UCSD-AML1 (cell line): Measurements from ENCODE around the gene BTBD17.
A peak's percentile ranks its signal among the peaks of the same experiment; 100 is the strongest.

ENCODE experiments used
- DNase-seq: peaks from one replicate; lab custom pipeline; 2025; ENCODE audit not compliant: unreplicated experiment; lab: John Stamatoyannopoulos, UW

Gene BTBD17

DNA sequence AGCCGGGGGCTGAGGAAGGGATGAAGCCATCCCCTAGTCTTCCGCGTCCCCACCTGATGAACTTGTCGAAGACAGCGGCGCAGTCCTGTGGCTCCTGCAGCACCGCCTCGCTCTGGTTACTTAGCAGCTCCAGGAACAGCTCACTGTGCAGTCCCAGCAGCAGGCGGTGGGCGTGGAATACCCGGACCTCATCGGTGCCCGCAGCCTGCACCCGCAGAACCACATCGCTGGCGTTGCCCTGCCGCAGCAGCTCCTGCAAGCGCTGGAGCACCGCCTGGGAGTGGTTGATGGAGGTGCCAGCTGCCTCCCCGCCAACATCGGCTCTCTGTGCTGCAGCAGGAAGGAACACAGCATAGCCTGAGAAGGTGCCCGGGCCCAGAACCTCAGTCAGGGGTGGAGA lies 1.8 kb downstream of the BTBD17 start:
- no peak for DNase-seq

DNA sequence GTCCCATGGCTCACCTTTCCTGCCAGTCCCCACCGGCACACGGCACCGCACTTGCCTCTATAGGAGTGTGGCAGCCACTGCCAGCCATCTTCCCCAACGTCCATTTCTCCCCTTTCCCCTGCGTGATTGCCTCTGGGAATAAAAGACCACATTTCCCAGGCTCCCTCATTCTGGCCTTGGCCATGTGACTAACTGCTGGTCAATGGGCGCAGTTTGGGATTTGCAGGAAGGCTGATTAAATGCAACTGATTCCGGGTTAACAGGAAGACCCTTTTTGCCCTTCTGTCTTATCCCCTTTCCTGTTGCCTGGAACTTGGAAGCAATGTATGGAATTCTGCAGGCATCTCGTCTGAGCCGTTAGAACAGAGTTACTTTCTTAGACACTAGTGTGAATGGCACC lies 3.0 kb downstream of the BTBD17 start:
- no peak for DNase-seq

DNA sequence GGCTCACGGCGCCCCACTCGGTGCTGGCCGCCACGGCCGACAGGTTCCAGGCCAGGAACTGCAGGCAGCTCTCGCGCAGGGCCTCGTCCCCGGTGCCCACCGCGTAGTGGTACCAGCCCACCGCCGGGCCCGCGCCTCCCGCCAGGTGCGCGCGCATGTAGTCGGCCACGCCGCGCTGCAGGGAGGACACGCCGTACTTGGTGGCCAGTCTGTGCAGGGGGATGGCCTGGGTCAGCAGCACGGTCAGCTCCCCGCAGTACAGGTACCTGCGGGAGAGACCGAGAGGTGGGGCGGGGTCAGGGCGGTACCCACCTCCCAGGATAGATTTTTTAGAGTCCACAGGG lies 4.2 kb downstream of the BTBD17 start:
- DNase-seq: no peak

DNA sequence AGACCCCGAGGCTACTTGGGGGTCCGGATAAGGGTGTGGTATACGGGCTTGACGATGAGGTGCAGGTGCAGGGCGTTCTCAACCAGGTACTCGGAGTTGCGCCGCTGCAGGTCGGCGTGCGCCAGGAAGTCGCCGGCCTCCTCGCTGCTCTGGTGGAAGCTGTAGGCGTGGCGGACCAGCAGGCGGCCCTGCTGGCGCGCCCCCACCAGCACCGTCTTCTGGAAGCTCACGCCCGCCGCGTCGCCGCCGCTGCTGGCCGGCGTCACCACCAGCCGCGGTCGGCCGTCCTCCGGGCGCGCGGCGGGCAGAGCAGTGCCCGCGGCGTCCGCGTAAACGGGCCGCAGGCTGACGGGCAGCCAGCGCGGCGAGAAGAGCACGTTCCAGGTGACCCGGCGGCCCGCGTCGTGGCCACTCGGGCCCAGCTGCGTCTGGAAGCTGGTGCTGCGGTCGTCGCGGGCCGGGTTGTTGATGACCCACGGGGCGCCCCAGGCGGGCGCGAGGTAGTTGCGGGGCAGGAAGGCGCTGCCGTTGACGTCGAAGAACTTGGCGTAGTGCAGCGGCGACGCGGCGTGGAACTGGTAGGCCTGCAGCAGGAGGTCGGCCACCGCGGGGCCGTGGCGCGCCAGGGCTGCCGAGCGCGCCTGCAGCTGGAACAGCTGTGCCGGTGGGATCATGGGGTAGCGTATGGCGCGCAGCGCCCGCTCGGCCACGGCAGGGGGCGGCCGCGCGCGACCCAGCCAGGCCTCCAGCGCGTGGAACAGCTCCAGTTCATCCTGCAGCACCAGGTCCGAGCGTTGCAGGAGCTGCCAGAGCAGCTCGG lies 4.8 kb downstream of the BTBD17 start:
- no peak for DNase-seq

DNA sequence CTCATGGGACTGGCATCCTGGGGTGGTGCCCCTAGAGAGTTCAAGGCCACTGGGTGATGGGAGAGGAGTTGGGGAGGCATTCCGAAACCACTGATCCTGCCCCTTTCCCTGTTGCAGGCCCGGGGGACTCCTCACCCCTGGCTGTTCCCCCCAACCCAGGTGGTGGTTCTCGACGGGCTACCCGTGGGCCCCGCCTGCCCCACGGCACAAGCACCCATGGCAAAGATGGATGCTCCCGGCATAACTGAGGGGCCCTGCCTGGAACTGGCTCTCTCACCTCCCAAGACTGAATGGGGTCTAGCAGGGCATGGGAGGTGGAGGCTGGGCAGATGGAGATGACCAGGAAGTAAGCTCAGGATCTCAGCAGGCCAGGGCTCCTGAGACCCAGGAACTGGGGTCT lies 6.6 kb downstream of the BTBD17 start:
- no peak for DNase-seq

DNA sequence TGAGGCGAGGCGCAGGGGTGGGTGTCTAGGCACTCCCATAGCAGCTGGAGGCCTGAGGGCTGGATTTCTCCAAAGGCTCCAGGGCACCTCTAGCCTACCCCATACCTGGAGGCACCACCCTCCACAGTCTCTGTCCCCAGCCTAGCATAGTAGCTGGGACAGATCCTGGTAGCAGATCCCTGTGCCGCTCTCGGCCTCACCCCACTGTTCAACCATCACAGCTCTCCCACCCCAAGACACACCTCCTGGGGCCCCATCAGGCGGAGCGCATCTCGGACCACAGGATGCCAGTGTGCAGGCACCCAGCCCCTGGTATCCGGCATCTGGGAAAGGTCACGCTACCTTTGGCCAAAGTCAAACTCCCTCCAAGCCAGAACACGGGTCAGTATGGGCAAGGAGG lies 7.1 kb downstream of the BTBD17 start:
- DNase-seq: no peak

DNA sequence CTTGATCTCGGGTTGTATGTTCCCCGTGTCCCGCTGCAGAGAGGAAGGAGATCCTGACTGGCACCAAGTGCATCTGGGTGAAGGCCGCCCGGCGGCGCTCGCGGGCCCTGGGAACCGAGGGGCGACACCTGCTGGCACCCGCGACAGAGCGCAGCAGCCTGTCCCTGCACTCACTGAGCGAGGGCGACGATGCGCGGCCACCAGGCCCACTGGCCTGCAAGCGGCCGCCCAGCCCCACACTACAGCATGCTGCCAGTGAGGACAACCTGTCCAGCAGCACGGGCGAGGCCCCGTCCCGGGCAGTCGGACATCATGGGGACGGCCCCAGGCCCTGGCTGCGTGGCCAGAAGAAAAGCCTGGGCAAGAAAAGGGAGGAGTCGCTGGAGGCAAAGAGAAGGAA lies 7.5 kb downstream of the BTBD17 start:
- DNase-seq: peak; percentile 81

DNA sequence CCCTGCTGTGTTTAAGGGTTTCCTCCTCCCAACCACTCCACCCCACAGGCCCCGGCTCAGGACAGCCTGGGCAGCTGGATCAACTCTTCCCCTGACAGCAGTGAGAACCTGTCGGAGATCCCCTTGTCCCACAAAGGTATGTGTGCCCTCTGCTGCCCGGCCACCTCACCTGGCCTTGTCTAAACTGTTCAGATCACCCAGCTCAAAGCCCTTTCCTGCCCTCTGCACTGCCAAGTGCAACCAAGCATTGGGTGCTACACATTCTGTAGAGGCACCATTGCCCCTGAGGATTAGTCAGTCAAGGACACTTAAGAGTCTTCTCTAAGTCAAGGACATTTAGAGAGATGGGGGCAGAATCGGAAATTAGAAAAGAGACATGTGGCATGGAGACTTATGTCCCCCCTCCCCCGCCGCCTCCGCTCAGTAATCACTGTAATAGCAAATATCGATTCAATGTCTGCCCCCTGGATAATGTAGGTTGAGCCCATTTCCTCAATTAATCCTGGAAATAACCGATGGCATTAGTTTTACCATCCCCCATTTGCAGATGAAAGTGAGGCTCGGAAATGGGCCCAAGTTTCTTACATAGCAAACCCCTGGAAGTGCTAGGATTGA lies 8.1 kb downstream of the BTBD17 start:
- no peak for DNase-seq

DNA sequence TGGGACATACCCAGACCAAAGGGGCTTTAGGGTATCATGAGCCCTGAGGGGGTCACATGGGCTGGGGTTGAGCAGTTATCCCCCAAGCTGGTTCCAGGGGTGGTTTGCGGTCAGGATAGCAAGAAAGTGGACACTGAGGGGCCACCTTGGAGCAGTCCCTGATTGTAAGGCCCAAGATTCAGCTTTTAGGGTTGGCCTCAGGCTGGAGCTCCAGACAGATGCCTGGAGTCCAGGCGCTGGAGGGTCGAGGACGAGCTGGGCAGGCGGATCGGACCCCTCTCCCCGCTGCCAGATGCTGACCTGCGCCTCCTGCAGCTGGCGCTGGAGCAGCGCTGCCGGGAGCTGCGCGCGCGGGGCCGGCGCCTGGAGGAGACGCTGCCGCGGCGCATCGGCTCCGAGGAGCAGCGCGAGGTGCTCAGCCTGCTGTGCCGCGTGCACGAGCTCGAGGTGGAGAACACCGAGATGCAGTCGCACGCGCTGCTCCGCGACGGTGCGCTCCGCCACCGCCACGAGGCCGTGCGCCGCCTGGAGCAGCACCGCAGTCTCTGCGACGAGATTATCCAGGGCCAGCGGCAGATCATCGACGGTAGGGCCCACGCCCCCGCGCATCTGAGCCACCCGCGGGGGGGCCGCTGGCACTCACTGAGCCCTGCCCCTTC lies 10.0 kb downstream of the BTBD17 start:
- no peak for DNase-seq

DNA sequence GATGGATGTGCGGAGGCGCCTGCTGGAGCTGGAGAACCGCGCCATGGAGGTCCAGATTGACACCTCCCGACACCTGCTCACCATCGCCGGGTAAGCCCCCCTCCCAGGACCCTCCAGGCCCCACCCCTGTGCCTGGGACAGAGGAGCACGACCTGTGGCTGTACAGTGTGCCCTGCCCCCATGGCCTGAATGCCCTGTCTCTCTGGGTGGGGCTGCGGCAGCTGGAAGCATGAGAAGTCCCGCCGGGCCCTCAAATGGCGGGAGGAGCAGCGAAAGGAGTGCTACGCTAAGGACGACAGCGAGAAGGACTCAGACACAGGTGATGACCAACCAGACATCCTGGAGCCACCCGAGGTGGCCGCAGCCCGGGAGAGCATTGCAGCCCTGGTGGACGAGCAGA lies 11.2 kb downstream of the BTBD17 start:
- no peak for DNase-seq

DNA sequence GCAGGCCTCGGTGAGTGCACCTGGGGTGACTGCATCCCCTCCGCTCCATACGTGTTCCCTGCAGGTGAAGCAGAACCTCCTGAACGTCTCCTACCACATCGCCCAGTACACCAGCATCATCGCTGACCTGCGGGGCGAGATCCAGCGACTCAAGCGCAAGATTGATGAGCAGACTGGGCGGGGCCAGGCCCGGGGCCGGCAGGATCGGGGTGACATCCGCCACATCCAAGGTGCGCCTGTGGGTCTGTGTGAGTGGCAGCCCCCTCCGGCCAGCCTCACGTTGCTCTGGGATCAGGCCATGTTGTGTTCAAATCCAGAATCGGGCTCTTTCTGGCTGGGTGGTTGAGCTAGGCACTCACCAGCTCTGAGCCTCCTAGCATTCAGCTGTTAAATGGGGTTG lies 12.5 kb downstream of the BTBD17 start:
- no peak for DNase-seq

DNA sequence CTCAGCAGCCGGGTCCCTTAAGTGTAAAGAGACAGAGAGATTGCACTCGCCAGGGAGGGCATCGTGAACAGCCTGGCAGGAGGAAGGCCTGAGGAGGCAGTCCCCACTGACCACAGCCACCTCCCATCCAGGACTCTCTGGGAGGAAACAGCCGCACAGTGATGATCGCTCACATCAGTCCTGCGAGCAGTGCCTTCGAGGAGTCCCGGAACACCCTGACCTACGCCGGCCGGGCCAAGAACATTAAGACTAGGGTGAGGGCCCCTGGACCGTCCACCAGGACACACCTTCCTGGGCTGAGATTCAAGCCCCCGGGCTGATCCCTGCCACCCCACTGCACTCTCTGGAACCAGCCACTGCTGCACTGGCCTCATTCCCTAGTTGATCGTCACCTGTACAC lies 14.0 kb downstream of the BTBD17 start:
- DNase-seq: no peak

DNA sequence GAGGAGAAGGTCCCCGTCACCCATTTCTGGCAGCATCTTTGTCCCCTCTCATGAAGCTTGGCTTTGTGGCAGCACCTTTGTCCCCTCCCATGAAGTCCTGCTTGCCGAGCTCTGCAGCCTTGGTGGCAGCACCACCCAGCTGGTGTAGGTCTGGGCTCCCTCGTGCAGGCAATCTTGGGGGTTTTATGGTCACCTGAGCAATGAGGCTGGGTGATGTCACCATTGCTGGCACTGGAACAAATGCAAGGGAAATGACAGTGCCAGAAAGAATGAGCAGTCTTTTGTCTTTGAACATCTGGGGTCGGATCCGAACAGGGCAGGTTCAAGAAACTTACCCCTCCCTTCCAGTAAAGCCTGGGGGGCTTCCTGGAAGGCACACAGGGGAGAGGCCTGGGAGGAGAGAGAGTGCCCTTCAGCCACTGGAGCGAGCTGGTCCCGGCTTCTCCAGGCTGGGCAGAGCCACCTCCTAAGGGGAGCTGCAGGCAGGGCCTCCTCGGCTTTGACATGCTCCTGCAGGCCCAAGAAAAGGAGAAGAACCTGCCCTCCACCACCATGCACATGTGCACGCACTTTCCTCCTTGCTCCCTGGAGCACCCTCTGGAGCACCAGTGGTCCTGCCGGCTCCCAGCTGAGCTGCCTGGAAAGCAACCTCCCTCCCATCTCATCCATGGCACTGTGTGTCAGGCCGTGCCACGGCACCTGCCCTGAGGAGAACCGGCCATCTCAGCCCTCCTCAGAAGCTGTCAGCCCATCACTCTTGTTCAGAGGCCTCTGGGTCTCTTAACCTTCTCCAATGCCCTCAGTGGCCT lies 16.0 kb downstream of the BTBD17 start:
- DNase-seq: no peak

DNA sequence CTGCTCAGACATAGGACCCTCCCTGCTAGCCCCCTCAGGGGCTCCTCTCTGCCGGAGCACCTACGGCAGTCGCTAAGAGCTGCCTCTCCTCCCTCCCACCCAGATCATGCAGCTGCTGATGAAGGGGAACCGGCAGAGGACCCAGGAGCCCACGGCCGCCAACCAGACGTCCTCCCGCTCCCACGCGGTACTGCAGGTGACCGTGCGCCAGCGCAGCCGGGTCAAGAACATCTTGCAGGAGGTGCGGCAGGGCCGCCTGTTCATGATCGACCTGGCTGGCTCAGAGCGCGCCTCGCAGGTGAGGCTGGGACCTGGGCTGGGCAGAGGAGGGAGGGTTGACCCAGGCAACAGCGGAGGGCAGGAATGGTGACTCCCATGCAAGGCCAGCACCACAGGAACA lies 17.0 kb downstream of the BTBD17 start:
- DNase-seq: no peak

DNA sequence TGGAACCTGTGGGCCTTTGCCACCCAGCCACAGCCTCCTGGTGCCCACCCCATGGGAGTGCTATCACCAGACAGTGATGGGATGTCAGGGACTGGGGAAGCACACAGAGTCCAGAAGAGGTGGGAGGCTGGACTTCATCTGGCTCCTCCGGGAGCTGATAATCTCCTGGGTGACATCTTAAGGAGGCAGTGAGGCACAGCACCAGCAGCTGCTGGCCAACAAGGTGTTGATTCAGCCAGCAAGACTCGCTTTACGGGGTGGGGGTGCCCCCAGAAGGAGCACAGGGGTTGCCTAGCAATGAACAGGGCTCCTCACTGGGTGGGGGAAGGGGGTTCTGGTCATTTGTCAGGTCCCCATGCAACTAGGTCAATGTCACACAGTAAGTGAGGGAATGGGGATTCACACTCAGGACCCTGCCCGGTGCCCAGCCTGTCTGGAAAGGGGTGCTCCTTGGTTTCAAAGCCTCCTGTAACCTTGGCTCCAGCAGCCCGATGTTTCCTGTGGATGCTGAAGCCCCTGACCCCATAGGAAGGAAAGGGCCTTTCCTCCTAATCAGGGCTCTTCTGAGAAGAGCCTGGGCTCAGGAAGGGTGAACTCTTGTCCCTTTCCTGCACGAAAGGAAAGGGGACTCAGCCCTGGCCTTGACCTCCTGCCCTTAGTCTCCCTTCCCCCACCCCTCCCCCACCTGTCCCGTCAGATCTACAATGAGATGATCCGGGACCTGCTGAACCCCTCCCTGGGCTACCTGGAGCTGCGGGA lies 18.0 kb downstream of the BTBD17 start:
- DNase-seq: no peak

DNA sequence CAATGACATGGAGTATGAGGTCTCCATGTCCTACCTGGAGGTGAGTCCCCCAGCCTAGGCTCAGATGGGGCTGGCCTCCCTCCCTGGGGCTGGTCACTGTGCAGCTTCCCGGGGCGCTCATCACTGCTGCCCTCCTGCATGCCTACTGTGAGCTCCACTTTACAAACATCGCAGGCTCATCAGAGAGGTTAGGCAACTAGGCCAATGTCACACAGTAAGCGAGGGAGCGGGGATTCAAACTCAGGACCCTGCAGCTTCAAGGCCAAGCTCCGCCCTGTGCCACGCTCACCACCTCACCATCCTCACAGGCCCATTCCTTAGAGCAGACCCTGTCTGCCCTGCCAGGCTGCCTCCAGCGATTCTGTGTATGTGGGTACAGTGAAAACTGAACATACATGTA lies 18.5 kb downstream of the BTBD17 start:
- DNase-seq: no peak

DNA sequence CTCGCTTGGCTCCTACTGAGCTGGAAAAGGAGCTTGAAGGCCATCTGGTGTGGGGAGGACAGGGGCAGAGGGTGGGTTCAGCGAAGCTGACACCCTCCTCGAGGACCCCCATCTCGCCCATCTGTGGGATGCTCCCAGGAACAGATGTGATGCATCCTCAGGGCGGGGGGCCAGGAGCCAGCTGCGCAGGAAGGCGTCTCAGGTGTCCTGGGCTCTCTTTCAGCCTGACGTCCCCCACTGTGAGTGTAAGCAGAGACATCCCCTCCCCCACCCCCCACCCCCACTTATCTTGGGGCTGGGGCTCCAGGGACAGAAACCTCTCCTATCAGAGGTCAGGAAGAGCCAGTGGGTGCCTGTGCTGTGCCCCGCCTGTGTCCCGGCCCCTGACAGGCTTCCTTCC lies 19.4 kb downstream of the BTBD17 start:
- DNase-seq: no peak

DNA sequence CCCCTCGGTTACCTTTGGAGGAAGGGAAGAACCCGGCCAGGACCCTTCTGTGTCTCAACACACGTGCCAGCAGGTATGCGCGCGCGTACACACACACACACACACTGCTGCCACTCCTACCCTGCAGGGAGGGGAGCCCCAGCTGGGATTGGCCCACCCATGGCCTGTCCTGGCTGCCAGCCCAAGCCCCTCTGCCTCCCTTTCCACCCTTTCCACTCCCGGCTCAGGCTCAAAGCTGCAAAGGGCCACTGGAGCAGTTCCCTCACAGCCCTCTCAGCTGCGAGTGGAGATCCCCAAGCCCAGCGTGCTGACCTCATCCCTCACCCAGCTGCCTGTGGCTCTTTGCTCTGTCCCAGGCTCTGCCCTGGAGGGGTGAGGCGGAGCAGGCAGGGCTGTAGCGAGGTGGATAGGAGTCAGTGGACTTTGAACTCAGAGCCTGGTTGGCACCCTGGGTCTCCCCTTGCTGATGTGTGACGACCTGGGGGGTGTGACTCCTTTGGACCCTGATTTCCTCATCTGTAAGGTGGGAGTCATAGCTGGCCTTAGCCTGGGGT lies 21.1 kb downstream of the BTBD17 start:
- DNase-seq: no peak

DNA sequence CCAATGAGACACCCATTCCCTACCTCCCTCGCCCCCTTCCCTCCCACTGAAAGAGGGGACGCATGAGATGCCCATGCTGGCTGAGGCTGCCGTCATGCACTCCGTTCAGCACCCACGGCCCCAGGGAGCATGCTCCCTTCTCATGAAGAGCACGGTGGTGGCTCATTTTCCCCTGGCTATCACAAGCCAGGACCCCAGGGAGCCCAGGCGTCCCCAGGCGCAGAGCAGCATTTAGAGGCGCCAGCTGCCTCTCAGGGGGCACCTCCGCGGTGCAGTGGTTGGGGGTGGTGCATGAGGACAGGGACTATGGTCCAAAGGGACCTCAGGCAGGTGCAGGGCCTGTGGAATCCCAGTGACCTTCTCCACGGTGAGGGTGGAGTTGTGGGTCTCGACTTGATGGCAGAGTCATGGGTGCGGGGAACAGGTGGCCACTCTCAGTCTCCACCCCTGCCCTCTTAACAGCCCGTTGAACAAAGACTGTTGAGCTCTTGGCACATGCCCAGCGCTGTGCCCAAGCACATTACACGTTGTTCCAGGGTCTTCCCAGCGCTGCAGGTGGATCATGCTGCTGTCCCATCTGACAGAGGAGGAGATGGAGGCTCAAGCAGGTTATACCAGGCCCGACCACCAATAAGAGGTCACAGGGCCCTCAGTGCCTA lies 22.0 kb downstream of the BTBD17 start:
- no peak for DNase-seq

DNA sequence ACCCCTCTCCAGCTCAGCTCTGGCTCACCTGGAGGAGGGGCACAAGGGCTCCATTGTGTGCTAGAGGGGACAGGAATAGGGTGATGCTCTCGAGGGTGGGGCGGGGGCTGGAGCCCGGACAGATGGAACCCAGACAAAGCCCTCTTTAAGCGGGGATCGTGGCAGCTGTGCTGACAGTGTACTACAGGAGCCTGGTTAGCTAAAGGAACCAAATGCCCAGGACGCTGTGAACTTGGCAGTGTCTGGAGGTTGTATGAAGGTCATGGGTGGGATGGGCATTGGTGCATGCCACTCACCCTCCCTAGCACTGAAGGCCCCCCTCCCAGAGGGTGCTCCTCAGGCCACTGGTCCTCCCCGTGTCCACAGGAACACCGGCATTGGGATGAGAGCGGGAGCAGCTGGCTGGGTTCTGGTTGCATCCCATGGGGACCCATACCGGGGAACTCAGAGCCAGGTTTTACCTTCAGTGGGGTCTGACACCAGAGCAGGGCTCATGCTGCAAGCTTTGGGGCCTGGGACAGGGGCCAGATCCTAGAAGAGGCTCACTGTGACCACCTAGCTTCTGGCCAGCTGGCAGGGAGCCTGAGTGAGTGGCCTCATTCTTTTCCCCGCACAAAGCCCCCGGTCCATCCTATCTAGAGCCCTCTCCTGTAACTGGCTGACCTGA lies 23.7 kb downstream of the BTBD17 start:
- DNase-seq: no peak
